ENCODE data around the gene DYRK3. TPM values are rescaled to one million over a fixed set of nuclear protein-coding genes. Genes with fewer than 3 reads are reported as not detected.
A peak's percentile ranks its signal among the peaks of the same experiment; 100 is the strongest.

The DYRK3 gene
- total RNA-seq, 1 donor from 2014 or later = 9.1 TPM

- H3K4me3 Mint-ChIP-seq (ENCODE audit: low read depth) = no peak overlapping the region
- peaks cover 62% of the 10 kb centered on the region for H3K4me1 Mint-ChIP-seq (ENCODE audit: low read depth)
- no peaks in the 10 kb centered on the region for H3K9me3 Mint-ChIP-seq (ENCODE audit: low read depth)
- TF ChIP-seq CTCF (IDR thresholded peaks at IDR 0.05; ENCODE audit: unreplicated experiment) = no peak
- H3K27me3 Mint-ChIP-seq = no peaks in the 10 kb centered on the region
- no peak for DNase-seq (ENCODE audit: low spot score, unreplicated experiment)
- peaks cover 8% of the 10 kb centered on the region for H3K36me3 Mint-ChIP-seq (ENCODE audit: insufficient read depth)
- peak overlapping the region; percentile 87 for H3K27ac Mint-ChIP-seq
These were observed 58.3 kb downstream of the DYRK3 start for GRCh38 chr1:206693592-206693991.

GRCh38 chr1:206694171-206695124 is 59.1 kb downstream of the DYRK3 start:
- peak overlapping the region; percentile 87 for H3K27ac Mint-ChIP-seq
- TF ChIP-seq CTCF (IDR thresholded peaks at IDR 0.05; ENCODE audit: unreplicated experiment) = no peak
- no peaks in the 10 kb centered on the region for H3K9me3 Mint-ChIP-seq (ENCODE audit: low read depth)
- H3K36me3 Mint-ChIP-seq (ENCODE audit: insufficient read depth) = peaks cover 8% of the 10 kb centered on the region
- peaks cover 55% of the 10 kb centered on the region for H3K4me1 Mint-ChIP-seq (ENCODE audit: low read depth)
- no peak overlapping the region for H3K4me3 Mint-ChIP-seq (ENCODE audit: low read depth)
- no peak for DNase-seq (ENCODE audit: low spot score, unreplicated experiment)
- no peaks in the 10 kb centered on the region for H3K27me3 Mint-ChIP-seq

- H3K9me3 Mint-ChIP-seq (ENCODE audit: low read depth) = no peaks in the 10 kb centered on the region
- no peak overlapping the region for H3K27ac Mint-ChIP-seq
- DNase-seq (ENCODE audit: low spot score, unreplicated experiment) = no peak
- H3K27me3 Mint-ChIP-seq = no peaks in the 10 kb centered on the region
- no peak for TF ChIP-seq CTCF (IDR thresholded peaks at IDR 0.05; ENCODE audit: unreplicated experiment)
- H3K4me3 Mint-ChIP-seq (ENCODE audit: low read depth) = no peak overlapping the region
- peaks cover 8% of the 10 kb centered on the region for H3K36me3 Mint-ChIP-seq (ENCODE audit: insufficient read depth)
- H3K4me1 Mint-ChIP-seq (ENCODE audit: low read depth) = peaks cover 52% of the 10 kb centered on the region
These were observed 60.4 kb downstream of the DYRK3 start for GRCh38 chr1:206695733-206696132.

GRCh38 chr1:206696812-206697585 is 61.7 kb downstream of the DYRK3 start:
- Mint-ChIP-seq H3K27ac (peak overlapping the region; percentile 57), H3K9me3 (ENCODE audit: low read depth) (no peaks in the 10 kb centered on the region), H3K36me3 (ENCODE audit: insufficient read depth) (peaks cover 8% of the 10 kb centered on the region), H3K4me3 (ENCODE audit: low read depth) (no peak overlapping the region), H3K27me3 (no peaks in the 10 kb centered on the region), H3K4me1 (ENCODE audit: low read depth) (peaks cover 44% of the 10 kb centered on the region)
- no peak for TF ChIP-seq CTCF (IDR thresholded peaks at IDR 0.05; ENCODE audit: unreplicated experiment)
- DNase-seq (ENCODE audit: low spot score, unreplicated experiment) = no peak

- H3K27ac Mint-ChIP-seq = no peak overlapping the region
- peaks cover 39% of the 10 kb centered on the region for H3K4me1 Mint-ChIP-seq (ENCODE audit: low read depth)
- H3K9me3 Mint-ChIP-seq (ENCODE audit: low read depth) = no peaks in the 10 kb centered on the region
- peaks cover 8% of the 10 kb centered on the region for H3K36me3 Mint-ChIP-seq (ENCODE audit: insufficient read depth)
- H3K27me3 Mint-ChIP-seq = no peaks in the 10 kb centered on the region
- no peak for DNase-seq (ENCODE audit: low spot score, unreplicated experiment)
- H3K4me3 Mint-ChIP-seq (ENCODE audit: low read depth) = no peak overlapping the region
- TF ChIP-seq CTCF (IDR thresholded peaks at IDR 0.05; ENCODE audit: unreplicated experiment) = no peak
These were observed 62.7 kb downstream of the DYRK3 start for GRCh38 chr1:206698011-206698410.
